ENCODE results near the gene SLITRK4.

SLITRK4 gene, protein sequence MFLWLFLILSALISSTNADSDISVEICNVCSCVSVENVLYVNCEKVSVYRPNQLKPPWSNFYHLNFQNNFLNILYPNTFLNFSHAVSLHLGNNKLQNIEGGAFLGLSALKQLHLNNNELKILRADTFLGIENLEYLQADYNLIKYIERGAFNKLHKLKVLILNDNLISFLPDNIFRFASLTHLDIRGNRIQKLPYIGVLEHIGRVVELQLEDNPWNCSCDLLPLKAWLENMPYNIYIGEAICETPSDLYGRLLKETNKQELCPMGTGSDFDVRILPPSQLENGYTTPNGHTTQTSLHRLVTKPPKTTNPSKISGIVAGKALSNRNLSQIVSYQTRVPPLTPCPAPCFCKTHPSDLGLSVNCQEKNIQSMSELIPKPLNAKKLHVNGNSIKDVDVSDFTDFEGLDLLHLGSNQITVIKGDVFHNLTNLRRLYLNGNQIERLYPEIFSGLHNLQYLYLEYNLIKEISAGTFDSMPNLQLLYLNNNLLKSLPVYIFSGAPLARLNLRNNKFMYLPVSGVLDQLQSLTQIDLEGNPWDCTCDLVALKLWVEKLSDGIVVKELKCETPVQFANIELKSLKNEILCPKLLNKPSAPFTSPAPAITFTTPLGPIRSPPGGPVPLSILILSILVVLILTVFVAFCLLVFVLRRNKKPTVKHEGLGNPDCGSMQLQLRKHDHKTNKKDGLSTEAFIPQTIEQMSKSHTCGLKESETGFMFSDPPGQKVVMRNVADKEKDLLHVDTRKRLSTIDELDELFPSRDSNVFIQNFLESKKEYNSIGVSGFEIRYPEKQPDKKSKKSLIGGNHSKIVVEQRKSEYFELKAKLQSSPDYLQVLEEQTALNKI

DNA sequence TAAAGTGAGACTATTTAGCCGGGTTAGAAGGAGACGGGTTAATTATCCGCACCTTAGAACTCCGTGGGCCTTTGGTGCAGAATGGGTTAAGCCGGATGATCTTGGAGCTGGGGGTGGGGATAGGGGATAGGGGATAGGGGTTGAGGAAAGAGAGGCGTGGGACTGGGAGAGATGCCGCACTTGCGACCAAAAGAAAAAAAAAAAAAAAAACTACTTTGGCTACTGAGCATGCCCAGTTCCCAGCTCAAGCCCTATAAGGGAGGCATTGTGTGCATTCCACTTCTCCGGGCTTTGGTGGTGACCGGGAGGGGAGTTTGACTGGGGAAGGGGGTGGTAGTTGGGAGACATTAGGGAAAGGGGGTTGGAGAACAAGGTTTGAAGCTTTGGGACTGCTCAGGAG lies at the start of gene SLITRK4:
Gene SLITRK4 (minus strand): TSS at position 187 of the 400 bp plus-strand sequence. CDS start 4,993 bp downstream, outside the sequence.
- DNase-seq: peak in 29 of 56 donors; percentile 0 to 53 (median 12)

DNA sequence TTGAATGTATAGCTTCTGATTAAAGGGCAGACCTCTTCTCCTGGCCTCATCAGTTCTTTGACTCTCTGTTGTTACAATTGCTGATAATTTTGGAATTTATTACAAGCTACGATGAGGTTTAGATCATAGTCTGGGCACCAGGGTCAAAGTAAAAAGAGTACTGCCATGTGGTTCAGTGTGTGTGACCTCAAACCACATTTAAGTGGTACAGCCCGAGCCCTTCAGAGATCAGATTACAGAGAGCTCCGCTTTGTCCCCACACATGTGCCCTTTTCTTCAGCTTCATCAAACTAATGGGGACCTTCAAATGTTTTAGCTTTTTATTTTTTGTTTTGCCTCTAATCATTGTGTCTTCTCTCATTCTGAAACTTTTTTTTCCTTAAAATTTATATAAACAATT lies 47.6 kb upstream of the SLITRK4 start:
- DNase-seq: no peak

DNA sequence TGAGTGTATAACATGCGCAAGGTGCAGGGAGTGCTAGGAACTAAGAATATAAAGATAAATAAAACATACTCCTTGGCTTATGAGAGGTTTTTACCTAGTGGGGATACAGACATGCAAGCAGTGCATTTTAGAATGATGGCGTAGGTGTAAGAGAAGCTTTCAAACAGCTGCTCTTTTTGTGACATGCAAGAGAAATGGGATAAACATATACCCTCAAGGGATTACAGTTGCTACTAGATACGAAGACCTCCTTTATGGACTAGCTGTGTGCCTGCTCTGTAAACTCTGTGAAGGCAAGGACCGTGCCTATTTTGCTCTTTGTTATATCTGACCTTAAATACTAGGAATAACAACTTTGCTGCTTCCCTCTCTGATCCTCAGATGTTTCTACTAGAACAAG lies 39.0 kb upstream of the SLITRK4 start:
- no peak for DNase-seq

DNA sequence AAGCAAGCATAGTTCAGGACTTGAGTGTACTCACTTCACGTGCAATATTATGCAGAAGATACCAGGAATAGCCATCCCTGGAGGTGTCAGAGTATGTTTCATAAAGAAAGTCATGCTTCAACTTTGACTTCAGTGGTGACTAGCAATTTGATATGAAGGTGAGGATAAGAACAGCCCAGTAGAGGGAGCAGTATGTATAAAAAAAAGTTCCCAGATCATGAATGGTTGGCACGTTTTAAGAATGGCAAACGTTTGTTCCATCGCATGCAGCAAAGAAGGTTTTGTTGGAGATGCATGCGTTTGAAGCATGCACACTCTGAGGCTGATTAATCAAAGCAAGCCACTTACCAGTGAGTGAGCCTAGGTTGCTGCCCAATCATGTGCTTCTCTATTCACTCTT lies 33.5 kb upstream of the SLITRK4 start:
- no peak for DNase-seq

DNA sequence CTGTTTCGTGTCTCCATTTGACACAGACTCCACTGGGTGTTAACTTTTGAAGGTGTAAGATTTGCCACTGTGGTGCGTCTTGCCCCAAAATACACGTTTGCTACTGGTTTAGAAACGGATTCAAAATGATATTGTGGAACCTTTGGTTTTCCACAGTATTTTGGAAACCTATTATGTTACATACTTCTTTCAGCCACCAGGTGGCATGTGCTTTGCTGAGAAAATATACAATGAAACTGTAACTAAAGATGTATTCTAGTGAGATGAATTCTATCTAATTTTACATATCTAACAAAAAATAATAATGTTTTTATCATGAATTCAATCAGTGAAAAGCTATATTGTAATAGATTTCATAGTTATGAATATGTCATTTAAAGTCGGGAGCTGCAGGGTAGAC lies 28.4 kb upstream of the SLITRK4 start:
- DNase-seq: peak in 1 of 56 donors; percentile 1

DNA sequence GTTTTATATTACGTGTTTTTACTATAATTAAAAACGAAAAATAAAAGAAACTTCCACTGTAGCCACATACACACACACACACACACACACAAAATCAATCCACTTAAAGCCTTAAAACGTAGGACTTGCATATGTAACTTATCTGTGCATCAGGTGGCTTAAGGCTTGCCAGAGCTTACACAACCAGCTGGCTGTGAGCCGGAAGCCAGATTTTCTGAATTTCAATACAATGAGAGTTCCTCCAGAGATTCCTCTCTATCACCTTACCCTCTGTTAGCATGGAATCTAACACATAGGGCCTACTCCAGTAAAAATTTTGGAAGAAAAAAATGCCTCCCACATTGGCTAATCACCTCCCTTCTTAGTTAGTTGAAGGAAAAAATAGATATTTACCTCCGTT lies 27.9 kb upstream of the SLITRK4 start:
- DNase-seq: no peak

DNA sequence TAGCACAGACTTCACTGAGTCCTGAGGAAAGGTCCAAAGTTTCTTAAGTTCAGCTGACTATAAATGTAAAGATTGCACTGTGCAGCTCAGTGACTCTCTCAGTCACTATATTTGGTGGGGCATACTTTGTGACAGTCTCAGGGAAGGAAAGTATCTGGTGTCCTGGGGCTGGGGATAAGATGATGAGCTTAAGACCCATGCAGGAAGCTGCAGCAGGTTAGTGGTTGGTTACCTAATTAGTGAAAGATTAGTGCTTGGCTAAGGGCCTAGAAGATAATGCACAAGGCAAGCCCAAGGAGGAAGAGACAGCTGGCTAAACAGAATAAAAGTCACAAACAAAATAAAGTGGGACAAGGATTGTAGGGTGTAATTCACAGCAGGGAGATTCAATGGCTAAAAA lies 25.4 kb upstream of the SLITRK4 start:
- no peak for DNase-seq

DNA sequence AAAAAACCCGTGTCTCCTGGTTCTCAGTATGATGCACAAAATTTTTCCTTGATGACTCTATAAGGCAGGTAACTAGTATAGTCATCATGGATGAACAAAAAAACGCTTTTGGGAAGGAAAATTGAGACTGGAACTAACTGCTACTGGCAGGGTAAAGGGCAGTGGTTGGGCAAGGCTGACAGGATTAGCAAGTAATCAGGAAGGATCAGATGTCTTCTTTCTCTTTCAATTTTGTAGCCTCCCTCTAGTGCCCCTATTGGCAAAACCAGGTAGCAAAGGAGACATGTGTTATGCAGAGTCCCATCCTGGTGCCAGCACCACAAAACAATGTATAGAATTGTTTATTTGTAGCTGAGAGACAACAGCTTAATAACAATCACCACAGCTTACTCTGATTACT lies 12.8 kb upstream of the SLITRK4 start:
- DNase-seq: no peak

DNA sequence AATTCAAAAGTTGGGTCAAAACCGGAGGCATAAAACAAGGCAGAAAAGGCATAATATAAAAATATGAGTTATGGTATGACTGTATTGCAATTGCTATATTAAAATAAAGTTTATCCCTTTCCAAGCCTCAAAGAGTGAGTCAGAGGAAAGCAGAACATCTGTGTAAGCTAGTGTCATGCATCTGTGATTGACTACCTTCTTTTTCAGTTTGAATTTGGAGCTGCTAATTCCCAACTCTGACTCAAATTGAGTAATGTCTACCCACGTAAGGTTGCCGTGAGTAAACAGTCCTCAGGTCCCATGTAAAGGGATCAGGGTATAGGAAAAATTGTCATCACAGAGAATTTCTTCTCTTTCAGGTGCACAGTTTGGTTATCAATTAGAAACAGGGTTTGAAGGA lies 6.5 kb upstream of the SLITRK4 start:
- DNase-seq: no peak

DNA sequence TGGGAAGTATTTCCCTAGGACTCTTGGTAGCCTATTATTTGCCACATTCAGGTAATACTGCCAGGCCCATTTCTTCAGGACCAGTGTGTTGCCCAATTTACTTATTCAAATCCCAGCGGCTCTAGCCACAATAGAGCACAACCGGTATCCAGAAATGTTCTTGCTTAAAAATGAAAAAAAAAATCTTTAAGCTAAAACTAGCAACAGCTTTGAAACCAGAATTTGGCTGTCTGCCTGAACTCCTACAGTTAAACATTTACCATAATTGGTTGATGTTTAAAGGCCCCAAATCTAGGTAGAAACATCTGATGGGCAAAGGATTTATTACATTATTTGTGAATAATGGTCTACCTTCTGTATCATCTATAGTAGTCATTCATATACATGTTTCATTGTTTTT lies 930 bp upstream of the SLITRK4 start:
- no peak for DNase-seq

DNA sequence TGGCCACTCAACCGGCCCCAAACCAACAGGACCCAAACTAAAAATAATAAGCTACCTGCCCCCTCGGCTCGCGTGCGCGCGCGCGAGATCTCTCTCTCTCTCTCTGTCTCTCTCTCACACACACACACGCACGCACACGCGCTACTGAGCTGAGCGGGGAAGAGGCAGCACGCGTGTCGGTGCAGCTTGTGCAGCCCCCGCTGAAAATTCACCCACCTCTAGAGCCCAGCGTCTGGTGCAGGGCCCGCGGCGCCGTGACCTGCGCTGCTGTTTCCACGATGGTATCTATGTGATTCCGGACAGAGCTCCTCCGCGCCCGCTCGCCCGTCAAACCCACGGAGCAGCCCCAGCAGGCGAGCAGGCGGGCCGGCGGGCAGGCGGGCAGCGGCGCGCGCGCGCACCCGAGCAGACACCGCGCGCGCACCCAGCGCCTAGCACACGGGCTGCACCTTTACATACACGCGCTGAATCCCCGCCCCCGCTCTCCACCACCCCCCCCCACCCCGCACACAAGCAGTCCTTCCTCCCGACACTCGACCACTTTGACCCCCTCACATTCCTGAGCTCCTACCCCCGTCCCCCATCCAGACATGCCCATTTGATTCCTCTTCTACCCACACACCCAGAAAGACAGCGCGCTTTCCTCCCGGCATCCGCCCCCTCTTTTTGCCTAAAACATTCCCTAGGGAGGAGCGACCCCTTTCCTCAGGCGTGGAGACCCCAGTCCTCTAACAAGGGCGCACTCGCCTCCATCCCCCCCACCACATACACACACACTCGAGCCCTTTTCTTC lies 1.0 kb downstream of the SLITRK4 start:
- peak in 20 of 56 donors; percentile 0 to 39 (median 15) for DNase-seq

DNA sequence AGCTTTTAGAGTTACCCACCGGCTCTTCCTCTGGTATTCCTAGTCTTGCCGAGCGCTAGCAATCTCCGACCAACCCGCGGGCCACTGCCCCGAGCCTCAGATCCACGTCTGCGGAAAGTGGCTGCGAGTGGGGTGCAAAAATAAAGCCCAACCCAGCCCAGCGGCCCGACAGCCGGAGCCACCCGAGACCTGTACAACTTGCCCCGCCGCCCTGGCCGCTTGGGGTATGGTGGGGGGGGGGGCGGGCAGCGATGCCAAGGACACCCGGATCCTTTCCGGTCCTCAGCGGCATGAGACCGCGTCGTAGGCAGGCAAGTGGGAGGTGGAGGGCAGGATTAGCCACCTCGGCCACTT lies 1.6 kb downstream of the SLITRK4 start:
- DNase-seq: peak in 4 of 56 donors; percentile 0 to 18 (median 1)

DNA sequence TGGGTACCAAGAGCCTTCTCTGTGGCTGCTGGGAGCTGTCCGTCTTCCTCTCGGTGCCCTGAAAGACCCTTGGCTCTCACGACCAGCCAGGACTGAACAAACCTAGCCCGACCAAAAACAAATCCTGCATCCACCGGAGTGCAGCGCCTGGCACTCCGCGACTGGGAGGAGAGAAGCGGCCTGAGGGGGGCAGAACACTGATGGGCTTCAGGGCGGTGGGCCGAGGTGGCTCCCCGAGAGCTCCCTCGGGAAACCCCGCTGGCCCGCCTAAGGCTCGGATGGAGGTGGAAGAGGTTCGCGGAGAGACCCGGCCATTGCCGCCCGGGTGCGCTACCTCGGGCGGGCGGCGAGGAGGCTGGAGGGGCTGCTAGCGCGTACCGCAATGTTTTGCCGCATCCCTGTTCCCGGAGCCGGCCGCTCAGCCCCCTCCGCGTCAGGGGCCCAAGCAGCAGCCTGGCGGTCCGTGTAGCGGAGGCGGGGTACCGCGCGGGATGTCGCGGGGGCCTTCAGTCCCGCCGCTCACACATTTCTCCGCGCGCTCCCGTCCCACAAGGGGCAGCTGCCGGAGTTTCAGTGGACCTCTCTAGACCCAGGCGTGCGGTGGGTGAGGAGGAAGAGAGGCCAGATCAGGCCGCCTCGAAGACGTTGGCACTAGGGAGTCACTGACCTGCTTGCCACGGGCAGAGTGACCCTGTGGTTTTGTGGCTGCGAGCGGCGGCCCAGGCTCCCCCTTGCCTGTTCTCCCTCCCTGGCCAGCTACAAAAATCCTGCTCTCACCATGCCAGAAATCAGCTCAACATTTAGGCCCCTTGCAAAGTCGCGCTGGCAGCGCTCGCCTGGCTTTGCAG lies 2.2 kb downstream of the SLITRK4 start:
- DNase-seq: peak in 11 of 56 donors; percentile 0 to 16 (median 3)

DNA sequence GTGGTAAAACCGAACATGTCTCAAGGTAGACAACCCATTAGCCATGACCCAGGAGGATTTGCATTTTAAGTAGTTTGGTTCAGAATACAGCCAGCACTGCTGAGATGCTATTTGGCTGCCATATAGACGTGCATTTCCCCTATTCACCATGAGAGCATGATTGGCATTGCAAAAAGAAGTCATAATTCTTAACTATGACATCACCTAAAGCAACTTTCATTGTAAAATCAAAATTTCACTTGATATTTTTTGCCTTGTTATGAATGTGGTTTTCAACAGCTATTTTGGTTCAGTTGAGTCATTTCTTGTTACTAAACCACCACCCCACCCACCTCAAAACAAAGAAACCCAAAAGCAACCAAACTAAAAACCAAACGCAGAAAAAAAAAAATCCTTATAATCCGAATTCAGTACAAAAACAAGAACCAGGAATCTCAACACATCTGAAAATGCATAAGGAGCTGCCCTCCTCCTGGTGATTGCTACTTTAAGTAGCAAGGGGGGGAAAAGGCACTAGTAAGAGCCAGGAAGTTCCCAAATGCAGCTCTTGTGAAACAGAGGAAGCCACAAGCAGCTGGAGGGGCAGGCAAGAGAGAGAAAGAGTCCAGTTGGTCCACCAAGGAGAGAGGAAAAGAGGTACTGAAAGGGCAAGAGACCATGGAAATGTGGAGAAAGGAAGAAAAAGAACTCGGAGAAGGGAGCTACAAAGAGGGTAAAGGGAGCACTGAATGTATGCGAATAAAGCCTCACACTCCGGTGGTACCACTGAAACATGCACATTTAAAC lies 3.1 kb downstream of the SLITRK4 start:
- peak in 2 of 56 donors; percentile 0 to 1 for DNase-seq

DNA sequence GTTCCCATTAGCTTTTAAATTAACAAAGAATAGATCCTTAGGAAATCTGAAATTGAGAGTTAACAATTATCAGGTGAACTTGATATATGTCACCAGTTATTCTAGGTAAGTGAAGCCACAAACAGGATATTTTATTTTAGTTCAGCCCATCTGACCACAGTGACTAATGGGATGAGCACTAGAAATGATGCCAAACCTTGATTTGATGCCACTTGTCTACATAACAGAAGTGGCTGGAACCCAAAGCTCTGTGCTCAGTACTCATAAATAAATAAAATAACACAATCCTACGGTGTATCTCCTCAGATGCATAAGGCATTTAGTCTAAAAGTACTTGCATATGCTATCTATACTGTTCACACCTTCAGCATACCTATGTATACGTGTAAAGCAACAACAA lies 12.2 kb downstream of the SLITRK4 start:
- no peak for DNase-seq

DNA sequence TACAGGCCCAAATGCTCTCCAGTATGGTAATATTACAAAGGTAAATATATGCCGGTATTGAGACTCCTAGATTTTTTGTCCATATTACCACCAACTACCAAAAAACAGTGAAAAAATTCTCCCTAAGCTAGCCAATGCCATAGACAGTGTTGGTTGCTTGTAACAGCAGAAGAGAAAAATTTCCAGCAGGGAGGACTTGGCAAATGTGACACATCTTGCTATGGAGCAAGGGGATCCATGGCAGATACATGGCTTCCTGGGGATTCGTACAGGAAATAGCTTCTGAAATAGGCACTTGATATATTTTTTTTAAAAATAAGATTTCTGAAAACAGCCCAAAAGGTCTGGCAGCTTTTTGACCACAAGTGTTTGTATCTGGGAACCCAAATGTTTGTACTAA lies 14.6 kb downstream of the SLITRK4 start:
- no peak for DNase-seq

DNA sequence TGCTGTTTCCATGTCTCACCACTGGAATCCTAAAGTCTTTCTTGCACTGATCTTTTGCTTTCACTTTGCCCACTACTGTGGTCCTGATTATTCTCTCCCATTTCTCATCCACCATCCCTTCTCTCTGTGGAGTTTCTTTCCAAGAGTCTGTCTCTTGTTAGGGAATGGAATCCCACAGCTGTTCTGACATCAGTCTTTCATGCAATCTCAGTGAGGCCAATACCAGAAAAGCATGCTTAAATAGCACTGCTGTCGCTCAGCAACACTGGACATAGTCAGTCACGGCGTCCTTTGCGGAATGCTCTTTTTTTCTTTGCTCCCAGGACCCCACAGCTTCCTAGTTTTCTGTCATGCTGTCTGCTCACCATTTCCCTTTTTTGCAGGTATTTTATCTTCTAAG lies 20.1 kb downstream of the SLITRK4 start:
- no peak for DNase-seq

DNA sequence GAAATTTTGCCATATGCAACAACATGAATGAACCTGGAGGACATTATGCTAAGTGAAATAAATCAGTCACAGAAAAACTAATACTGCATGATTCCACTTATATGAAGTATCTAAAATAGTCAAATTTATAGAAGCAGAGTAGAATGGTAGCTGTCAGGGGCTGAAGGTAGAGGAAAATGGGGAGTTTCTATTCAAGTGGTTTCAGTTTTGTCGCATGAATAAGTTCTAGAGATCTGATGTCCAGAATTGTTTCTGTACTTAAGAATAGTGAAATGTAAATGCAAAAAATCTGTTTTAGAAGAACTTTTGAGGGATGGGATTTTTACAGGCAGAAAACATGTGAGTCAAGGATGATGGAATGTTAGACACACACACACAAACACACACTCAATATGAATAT lies 34.1 kb downstream of the SLITRK4 start:
- no peak for DNase-seq

DNA sequence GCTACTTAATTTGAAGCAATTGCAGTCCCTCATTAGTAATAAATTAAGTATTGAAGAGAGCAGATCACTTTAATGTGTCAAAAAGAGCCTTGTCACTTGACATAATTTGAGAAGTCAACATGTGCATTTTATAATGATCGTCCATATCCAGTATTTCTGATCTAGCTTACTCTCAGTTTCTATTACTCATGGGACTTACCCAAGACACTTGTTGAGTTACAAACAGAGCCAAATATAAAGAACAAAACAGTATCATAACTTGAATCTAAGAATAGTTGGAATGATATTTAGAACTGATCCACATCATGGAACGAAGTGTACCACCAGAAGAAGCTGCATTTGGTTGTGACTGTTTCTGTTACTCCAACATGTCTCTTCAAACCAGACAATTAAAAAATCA lies 54.7 kb downstream of the SLITRK4 start:
- DNase-seq: no peak

DNA sequence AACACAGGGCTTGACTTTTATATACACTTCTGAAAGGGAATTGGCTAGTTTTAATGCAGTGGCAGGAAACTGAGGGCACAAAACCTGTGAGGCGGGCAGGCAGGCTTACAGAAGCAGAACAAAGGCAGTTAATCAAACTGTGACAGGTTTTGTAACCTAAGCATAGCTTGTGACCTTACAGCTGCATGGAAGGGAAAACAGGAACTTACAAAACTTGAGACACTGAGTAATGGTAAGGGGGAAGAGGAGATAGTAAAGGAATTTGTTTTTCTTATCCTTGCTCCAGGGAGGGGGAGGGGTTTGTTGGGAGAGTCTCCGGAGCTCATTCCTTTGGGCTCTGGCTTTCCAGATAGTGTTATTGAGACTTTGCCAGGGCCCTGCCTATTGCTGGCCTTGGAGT lies 55.6 kb downstream of the SLITRK4 start:
- no peak for DNase-seq

All from nucleus accumbens (tissue), 56 donors.